ENCODE measurements around the gene RNF113A. TPM values are rescaled to one million over a fixed set of nuclear protein-coding genes. Genes with fewer than 3 reads are reported as not detected.
"Not testable (repeated sequence)": the region's sequence is repeated elsewhere in the genome, so short reads cannot be mapped to it uniquely, and the experiment has no call there.

RNF113A gene
- 21.2 and 23.0 TPM in 2 replicates for polyA plus RNA-seq (2014; cell fraction: cytosol; rRNA removed)
- 11.0 and 12.0 TPM in 2 replicates for polyA plus RNA-seq (2014; cell fraction: nucleus; rRNA removed)

- peak; percentile 86 for DNase-seq (ENCODE audit: low spot score)
Measured at GRCh38 chrX:119871599-119872395, at the start of gene RNF113A, which contains the start of gene NDUFA1. Gene RNF113A (minus strand): TSS chrX:119871733. CDS start chrX:119871613, 120 bp downstream. Gene NDUFA1 (plus strand): TSS chrX:119871832. CDS start chrX:119871912, 80 bp downstream.

DNA sequence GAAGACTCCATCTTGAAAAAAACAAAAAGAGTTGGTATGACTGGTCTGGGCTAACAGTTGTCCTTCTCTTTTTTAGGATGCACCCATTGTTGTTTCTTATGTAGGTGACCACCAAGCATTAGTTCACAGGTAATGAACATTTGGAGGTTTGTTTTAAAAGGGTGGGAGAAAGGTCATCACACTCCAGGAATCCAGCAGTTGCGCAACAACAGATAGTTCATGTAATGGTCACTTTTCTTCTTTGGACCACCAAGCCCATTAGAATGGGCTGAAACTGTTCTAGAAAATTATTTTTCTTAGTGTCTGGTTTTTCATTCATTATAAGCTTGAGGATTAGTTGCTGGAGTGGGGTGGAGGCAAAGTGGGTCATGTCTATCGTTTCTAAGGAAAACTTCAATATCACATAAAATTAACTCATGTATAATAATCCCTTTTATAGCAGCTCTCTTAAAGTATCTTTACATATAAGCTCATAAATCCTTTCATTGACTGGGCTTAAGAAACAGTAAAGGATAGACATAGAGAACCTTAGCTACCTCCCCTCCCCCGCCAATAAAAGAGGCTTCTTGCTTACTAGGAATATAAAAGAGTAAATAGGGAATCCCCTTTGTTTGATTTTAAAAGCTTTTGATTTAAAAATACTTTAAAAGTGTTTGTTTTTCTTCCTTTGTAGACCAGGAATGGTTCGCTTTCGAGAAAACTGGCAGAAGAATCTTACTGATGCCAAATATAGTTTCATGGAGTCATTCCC is 48.5 kb upstream of the RNF113A start:
- no peak for DNase-seq (ENCODE audit: low spot score)

DNA sequence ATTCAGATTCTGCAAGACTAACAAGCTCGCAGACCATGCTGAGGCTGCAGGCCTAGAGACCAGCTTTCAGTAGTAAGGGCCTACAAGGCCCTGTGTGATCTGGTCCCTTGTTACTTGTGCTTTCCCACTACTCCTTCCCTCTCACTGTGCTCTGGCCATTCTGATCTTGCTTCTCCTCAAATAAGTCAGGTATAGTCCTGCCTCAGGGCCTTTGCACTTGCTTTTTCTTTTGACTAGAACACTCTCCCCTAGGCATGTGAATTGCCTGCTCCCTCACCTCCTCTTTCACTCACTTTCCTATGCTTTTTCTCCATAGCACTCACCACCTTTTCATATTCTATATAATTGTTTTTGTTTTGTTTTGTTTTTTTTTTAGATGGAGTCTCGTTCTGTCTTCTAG is 46.3 kb upstream of the RNF113A start:
- no peak for DNase-seq (ENCODE audit: low spot score)

DNA sequence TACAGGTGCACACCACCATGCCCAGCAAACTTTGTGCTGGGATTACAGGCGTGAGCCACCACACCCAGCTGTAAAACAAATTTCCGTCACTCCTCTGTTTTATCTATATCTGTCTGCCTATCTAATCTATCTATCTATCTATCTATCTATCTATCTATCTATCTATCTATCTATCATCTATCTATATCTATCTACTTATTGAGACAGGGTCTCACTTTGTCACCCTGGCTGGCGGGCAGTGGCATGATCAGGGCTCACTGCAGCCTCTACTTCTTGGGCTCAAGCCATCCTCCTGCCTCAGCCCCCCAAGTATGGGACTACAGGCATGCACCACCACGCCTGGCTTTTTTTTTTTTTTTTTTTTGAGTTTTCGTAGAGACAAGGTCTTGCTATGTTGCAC is 44.8 kb upstream of the RNF113A start:
- no peak for DNase-seq (ENCODE audit: low spot score)

- DNase-seq (ENCODE audit: low spot score) = no peak
Measured at GRCh38 chrX:119900976-119901375, 29.4 kb upstream of the RNF113A start.

- no peak for DNase-seq (ENCODE audit: low spot score)
Measured at GRCh38 chrX:119899125-119899524, 27.6 kb upstream of the RNF113A start.

DNA sequence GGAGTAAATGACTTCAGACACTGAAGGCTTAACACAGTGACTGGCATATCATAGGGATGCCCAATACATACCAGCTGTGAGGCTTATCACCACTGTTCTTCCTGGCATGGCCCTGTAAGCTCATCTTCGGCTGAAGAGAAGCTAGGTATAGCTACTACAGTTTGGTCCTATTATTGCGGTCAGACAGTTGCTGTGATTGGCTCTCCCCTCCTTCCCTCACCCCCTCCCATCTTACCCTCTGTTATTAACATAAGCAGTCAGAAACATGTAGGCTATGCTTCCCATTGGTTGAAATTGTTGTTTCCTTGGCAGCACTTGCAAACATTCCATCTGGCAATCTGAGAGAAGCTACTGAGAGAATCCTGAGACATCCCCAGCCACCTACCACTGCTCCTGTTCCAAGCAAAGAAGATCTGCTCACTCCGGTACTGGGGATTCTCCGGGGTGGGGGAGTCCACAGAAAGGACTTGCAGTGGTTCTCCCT is 24.4 kb upstream of the RNF113A start, which contains the start of gene AKAP14:
Gene AKAP14, plus strand, starts transcription at position 51 of the 484 bp plus-strand sequence. CDS start 7,331 bp downstream, outside the sequence.
- DNase-seq (ENCODE audit: low spot score) = peak; percentile 17

DNA sequence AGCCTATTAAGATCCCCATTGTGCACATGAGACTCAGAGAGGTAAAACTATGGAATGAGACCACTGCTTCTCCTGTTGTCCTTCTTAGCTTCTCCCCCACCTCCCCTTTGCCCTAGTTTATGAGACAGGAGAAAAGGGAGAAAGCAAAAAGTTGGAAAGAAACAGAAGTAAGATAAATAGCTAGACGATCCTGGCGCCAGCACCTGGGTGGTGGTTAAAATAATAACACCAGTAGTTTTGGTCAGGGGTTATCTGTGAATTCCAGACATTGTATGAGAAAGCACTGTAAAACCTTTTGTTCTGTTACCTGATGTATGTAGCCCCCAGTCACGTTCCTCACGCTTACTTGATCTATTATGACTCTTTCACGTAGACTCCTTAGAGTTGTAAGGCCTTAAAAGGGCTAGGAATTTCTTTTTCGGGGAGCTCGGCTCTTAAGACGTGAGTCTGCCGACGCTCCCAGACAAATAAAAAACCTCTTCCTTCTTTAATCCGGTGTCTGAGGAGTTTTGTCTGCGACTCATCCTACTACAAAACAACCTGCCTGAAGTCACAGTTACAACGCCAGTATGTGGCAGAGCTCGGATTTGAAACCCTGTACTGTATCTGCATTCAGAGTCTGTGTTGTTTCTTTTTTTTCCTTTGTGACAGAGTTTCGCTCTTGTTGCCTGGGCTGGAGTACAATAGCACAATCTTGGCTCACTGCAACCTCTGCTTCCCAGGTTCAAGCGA is 20.6 kb upstream of the RNF113A start:
- not testable (repeated sequence) for DNase-seq (ENCODE audit: low spot score)

- DNase-seq (ENCODE audit: low spot score) = not testable (repeated sequence)
Measured at GRCh38 chrX:119890626-119891025, 19.1 kb upstream of the RNF113A start.

DNA sequence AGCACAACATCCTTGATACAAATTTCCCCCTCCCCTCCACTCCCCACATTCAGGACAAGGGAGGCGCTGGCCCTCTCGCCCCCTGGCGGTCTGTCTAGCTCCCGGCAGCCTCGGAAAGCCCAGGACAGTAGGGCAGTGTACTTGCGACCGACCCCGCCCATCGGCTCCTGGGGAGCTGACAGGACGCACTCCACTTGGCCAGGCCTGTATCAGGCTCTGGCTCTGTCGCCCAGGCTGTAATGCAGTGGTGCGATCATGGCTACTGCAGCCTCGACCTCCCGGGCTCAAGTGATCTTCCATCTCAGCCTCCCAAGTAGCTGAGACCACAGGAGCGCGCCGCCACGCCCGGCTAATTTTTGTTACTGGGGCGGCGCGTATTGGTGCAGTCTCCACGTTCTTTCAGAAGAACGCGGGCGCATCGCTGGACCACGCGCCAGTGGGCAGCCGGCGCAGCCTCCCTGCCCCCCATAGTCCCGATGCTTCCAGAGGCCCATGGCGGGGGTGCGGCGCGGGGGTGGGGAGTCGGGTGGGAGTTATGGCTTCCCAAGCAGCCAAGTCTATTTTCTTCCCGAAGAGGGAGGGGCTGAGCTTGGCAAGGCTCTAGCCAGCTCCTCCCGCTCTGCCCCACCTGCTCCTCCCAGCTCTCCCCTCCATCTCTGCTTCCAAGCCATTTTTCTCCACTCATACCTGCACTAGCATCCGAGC is 16.3 kb upstream of the RNF113A start:
- peak; percentile 84 for DNase-seq (ENCODE audit: low spot score)

- no peak for DNase-seq (ENCODE audit: low spot score)
Measured at GRCh38 chrX:119885554-119886428, 14.3 kb upstream of the RNF113A start.

DNA sequence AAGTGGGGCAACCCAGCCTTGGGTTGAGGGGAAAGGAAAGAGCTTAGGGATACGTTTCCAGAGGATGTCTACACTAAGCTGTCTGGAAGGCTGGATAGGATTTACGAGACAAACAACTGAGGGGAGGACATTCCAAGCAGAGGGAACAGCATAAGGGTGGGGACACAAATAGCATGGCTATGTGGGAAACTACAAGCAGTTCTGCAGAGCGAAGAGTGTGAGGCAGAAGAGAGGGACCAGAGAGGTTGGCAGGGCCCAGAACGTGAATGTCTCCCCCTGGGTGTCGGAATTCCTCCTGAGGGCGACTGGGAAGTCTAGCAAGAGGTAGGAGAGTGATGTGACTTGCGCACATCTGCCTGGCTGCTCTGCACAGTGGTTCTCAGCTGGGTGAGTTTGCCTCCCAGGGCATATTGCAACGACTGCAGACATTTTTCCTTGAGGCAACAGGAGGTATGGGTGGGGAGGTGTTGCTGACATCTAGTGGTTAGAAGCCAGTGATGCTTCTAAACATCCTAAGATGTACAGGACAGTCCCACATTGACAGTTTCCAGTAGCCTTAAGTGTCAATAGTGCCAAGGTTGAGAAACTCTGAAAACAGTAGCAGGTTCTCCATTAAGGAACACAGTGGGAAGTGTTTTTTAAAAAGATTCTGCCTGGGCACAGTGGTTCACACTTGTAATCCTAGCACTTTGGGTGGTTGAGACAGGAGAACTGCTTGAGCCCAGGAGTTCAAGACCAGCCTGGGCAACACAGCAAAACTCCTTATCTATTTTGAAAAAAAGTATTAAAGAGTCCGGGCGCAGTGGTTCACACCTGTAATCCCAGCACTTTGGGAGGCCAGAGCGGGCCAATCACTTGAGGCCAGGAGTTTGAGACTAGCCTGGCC is 9.3 kb upstream of the RNF113A start:
- peak; percentile 59 for DNase-seq (ENCODE audit: low spot score)

- no peak for DNase-seq (ENCODE audit: low spot score)
Measured at GRCh38 chrX:119880076-119880475, 8.5 kb upstream of the RNF113A start.

GRCh38 chrX:119878740-119879139 is 7.2 kb upstream of the RNF113A start:
- DNase-seq (ENCODE audit: low spot score) = no peak

- peak; percentile 8 for DNase-seq (ENCODE audit: low spot score)
Measured at GRCh38 chrX:119871245-119871598, 311 bp downstream of the RNF113A start.

- peak; percentile 18 for DNase-seq (ENCODE audit: low spot score)
Measured at GRCh38 chrX:119870626-119871131, 854 bp downstream of the RNF113A start.

GRCh38 chrX:119853444-119853843 is 18.1 kb downstream of the RNF113A start:
- peak; percentile 26 for DNase-seq (ENCODE audit: low spot score)
